DMS 273 (cell line): Measurements from ENCODE around the gene WDFY4.
"Not testable (repeated sequence)": the region's sequence is repeated elsewhere in the genome, so short reads cannot be mapped to it uniquely, and the experiment has no call there.

Experiments
- DNase-seq: peaks from one replicate; lab custom pipeline; 2025; ENCODE audit not compliant: unreplicated experiment; lab: John Stamatoyannopoulos, UW

Gene WDFY4

GRCh38 chr10:48684792-48685623 lies at the start of gene WDFY4:
Gene WDFY4 (plus strand): TSS chr10:48684873. CDS start chr10:48709733, 24,860 bp downstream.
- DNase-seq = no peak

GRCh38 chr10:48634984-48635557 lies 49.6 kb upstream of the WDFY4 start:
- no peak for DNase-seq

DNA sequence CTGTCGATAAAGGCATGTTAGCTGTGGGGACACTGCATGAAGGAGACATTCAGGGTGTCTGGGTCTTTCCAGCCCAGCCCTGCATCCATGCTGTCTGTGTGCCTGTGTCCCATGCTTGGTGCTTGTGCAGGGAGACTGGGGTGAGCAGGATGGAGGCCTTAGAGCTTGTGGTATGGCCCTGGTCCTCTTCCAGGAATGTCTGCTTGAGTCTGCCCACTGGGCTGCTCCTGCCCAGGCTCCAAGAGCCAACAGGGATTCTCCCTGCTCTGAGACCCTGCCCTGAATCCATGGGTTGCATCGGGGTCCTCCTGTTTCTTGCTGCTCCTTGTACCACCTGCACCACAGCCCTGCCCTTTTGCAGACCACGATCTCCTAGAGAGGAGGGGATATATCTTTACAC lies 48.4 kb upstream of the WDFY4 start:
- no peak for DNase-seq

DNA sequence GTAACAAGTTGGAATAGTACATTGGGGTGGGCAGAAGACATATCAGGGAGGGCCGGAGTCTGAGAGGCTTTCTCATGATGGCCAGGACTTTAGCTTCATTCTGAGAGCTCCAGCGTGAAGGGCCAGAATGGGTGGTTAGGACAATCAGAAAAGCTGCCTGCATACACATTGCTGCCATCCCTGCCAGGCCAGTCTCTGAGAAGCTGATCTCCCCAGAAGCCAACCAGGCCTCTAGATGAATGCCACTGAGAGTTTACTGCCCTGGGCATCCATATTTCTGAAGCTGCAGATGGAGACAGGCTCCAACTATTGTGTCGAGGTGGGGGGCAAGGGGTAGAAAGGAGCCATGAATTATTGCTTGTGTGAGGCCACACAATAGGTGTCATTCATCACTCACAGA lies 47.8 kb upstream of the WDFY4 start:
- no peak for DNase-seq

DNA sequence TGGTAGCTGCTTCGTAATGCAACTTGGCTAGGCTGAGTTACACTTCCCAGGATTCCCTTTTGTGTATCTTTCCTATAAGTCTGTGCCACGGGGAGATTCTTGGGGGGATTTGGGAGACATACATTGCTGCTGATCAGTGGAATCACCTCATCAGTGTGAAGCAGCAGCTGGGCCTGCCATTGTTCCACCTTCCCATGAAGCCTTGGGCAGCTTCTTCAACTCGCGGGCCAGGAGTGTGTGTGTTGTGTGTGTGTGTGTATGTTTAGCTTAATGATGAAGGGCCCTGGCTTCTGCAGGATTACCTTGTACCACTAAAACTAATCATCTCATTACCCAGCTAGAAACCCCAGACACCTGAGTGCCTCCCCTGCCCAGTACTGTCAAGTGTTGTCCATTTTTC lies 46.5 kb upstream of the WDFY4 start:
- no peak for DNase-seq

GRCh38 chr10:48638739-48639527 lies 45.7 kb upstream of the WDFY4 start:
- no peak for DNase-seq

DNA sequence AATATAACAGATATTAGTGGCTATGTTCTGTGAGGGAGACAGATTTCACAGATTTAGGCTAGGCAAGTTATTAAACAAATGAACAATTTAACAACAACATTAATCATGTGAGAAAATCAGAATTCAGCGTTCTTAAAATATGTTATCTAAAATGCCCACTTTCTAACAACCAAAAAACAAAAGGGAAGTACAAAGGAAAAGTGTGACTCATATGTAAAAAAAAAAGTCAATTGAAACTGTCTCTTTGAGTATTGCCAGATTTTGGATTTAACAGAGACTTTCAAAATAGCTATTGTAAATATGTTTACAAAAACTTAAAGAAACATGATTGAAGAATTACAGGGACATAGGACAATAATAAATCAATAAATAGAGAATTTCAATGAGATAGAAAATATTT lies 45.0 kb upstream of the WDFY4 start:
- no peak for DNase-seq

DNA sequence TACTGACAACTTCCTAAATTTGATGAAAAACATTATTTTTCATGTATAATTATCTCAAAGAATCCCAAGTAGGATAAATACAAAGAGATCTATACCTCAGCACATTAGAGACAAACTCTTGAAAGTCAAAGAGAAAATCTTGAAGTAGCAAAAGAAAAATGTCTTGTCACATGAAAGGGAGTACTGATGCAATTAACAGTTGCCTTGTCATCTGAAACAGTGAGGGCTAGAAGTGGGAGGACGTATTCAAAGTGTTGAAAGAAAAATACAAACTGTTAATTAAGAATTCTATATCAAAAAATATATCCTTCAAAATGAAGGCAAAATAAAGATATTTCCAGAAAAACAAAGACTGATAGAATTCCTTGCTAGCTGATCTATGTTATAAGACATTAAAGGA lies 44.3 kb upstream of the WDFY4 start:
- no peak for DNase-seq

DNA sequence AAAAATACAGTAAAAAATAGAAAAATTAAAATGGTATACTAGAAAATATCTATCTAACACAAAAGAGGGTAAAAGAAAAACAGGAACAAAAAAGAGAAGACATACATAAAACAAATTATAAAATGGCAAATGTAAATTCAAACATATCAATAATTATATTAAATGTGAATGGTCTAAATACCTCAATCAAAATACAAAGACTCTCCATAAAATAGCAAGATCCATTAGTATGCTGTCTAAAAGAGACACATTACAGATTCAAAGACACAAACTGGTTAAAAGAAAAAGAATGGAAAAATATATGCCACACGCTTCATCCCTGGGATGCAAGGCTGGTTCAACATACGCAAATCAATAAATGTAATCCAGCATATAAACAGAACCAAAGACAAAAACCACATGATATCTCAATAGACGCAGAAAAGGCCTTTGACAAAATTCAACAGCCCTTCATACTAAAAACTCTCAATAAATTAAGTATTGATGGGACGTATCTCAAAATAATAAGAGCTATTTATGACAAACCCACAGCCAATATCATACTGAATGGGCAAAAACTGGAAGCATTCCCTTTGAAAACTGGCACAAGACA lies 43.5 kb upstream of the WDFY4 start:
- DNase-seq = not testable (repeated sequence)

DNA sequence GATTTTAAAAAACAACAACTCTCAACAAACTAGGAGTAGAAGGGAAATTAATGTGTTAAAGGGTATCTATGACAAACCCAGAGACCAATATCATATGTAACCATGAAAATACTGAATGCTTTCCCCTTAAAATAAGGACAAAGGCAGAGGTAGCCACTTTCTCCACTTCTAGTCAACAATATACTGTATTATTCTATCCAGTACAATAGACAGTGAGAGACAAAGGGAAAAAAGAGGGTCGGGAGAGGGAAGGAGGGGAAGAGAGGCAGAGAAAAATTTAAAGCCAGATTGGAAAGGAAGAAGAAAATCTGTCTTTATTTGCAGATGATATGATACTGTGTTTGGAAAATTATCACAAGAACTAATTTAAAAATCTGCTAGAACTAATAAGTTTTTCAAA lies 39.1 kb upstream of the WDFY4 start:
- no peak for DNase-seq

DNA sequence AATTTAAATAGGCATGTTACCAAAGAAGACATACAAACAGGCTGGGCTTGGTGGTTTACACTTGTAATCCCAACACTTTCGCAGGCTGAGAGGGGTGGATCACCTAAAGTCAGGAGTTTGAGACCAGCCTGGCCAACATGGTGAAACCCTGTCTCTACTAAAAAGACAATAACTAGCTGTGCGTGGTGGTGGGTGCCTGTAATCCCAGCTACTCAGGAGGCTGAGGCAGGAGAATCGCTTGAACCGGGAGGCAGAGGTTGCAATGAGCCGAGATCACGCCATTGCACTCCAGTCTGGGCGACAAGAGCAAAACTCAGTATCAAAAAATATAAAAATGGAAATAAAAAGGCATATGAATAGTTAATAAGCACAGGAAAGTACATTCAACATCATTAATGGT lies 37.6 kb upstream of the WDFY4 start:
- DNase-seq = not testable (repeated sequence)

DNA sequence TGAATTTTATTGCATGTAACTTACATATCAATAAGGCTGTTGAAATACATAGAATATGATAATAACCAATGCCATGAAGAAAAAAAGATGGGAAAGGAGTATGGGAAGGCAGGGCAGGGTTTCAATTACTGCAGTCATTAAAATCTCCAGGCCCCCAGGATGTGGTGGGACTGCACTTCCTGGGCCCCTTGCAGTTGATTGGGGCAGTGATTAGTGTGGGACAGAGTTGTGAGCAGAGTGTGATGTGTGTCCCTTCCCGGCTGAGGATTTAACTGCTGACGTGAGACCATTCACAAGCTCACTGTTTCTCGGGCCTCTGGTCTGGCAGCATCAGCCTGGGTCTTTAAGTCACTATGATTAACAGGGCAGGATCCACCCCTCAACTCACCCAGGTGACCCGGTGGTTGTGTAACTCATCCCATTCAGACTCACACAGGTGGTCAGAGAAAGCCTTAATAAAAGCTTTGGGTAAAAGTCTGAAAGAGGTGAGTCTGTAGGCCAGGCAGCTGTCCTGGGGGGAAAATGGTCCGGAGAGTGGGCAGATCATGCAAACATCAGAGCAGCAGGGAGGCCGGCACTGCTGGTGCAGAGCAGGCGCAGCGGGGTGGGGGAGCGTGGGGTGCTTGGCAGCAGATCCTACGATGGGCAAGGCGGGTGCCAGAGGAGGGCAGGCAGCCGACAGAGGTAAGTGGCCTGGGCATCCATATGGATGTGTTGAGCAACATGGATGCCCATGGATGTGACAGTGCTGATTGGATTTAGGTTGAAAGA lies 36.3 kb upstream of the WDFY4 start:
- no peak for DNase-seq

DNA sequence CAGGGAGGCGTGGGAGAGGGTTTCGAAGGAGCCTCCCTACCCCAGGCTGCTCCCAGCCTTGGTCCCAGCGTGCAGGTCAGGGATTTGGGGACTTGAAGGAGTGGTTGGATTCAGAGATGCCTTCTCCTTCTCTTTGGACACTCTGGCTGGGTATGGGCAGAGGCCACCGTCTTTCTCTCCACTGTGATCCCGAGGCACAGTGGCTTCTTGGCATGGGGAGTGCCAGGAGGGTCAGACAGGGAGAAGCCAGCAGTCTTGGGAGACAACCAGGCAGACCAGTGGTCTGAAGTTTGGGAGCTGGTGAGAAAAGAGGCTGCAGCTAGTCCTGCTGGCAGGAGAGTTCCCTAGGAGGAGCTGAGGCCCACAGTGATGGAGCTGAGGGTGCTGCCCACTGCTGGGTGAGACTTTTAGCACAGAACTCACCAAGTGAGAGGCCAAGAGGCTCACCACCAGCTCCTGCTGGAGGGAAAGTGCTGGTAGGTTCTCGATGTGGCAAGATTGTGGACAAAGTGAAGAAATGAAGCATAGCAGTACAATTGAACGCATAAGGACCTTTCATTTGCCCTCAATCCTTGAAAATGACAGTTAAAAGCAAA lies 35.2 kb upstream of the WDFY4 start:
- peak; percentile 14 for DNase-seq

DNA sequence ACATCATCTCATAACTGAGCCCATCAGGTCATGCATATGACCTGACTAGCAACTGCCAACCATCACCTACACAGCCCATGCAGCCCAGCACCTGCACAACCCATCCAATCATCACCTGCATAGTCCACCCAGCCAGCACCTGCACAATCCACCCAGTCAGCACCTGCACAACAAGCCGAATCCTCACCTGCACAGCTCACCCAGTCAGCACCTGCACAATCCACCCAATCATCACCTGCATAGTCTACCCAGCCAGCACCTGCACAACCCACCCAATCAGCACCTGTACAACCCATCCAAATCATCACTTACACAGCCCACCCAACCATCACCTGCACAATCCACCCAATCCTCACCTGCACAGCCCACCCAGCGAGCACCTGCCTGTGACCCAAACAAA lies 33.4 kb upstream of the WDFY4 start:
- DNase-seq = no peak

DNA sequence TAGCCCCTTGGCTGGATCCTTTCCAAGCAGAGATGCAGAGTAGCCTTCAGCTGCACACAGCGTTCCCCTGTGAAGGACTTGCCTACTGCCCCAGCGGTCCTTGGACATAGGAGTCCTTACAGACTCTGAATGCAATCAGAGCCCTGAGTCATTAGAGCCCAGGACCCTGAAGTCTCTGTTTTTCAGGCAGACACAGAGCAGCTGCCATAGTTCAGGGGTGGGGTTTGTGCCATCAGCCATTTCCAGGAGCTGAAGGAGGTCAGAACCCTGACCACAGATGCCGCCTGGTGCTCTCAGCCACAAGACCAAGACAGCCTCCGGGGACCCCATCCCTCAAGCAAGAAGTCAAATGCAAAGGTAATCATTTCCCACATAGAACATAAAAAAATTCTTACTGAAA lies 32.8 kb upstream of the WDFY4 start:
- no peak for DNase-seq

DNA sequence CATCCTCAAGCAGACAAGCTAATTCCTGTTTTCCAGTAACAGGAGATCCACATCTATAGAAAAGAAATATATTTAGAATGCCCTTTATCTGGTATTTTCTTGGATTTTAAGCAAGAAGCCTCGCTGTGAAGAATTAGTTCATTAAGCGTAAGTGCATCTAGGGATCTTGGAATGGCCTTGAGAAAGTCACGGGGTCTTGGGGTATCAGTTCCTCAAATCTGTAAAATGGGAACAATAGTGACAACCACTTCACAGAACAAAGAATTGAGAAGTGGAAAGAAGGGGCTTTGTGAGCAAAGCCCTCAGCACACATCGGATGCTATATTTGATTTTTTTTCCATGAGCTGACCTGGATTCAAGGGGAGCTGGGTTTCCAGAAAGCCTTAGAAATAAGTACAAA lies 32.3 kb upstream of the WDFY4 start:
- no peak for DNase-seq

GRCh38 chr10:48653347-48653746 lies 31.3 kb upstream of the WDFY4 start:
- DNase-seq = no peak

- no peak for DNase-seq
These were observed 30.6 kb upstream of the WDFY4 start for GRCh38 chr10:48653944-48654698.

DNA sequence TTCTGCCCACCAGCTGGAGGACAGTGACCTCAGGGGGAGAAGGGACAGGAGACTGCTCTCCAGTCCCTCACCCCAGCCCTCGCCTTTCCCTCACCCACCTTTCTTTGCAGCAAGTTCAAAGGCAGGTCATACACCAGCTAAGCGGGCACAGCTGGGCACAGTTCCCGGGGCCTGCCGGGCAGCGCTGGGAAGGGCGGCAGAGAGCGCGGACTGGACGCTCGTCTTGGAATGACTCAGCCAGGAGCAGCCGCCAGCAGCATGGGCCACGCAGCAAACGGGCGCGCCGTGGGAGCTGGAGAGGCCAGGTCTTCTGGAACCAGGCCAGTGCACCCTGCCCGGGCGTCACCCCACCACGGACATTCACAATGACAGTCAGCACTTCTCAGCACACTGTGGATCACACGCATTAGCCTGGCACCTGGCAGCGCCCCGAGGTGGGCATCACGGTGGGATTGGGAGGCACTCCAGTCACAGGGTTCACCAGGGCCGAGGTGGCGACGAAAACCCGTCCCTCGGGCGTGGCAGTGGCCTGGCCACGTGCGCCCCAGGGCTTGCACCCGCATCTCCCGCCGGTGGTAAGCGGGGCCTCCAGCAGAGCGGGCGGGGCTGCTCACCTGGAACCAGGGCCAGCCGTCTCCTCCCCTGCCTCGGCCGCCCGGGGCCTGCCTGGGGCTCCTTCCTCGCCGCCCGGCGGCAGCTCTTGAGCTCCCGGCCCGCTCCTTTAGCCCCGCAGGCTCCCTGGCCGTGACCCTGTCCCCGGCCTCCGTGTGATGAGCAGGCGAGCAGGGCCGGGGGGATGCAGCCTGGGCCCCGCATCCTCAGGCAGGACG lies 29.0 kb upstream of the WDFY4 start:
- DNase-seq = peak; percentile 70
